GM11168 (cell line): ENCODE results near the gene CNNM4.

Experiments
- in situ Hi-C: fragments of 300-500 bp; cut with MboI; formaldehyde crosslinking; loops from one replicate; pipeline ENCODE4 v1.12.0; 2022; ENCODE audit warnings: low sequenced_read_pairs; ENCODE audit not compliant: unreplicated experiment

Gene CNNM4

GRCh38 chr2:96826546-96827278 is 66.0 kb downstream of the CNNM4 start:
- in situ Hi-C loops = no loop called here

- in situ Hi-C loops = no loop called here
Measured at GRCh38 chr2:96828436-96828835, 67.7 kb downstream of the CNNM4 start.

- in situ Hi-C loops = no loop called here
Measured at GRCh38 chr2:96828874-96829273, 68.2 kb downstream of the CNNM4 start.

DNA sequence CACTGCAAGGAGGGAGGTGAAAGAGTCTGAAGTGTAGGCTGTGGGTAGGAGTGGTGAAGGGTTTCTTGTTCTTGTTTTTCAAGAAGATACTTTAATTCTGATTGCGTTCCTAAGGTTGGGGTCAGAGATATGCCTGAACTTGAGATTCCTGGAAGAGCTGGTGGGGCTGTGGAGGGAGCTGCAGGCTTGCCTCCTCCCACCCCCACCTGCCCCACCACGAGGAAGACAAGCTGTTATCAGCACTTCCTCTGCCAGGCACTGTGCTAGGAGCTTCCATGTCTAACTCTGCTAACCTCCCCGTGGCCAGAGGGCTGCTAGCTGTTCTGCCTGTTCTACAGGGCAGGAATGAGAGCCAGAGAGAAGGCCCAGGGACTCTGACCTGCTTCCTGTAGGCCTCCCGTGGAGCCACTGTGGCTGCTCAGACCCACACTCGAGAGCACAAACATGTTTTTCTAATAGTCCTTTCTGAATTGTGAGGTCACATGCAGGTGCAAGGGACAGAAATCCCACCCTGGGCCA is 69.4 kb downstream of the CNNM4 start:
- in situ Hi-C loops = no loop called here

DNA sequence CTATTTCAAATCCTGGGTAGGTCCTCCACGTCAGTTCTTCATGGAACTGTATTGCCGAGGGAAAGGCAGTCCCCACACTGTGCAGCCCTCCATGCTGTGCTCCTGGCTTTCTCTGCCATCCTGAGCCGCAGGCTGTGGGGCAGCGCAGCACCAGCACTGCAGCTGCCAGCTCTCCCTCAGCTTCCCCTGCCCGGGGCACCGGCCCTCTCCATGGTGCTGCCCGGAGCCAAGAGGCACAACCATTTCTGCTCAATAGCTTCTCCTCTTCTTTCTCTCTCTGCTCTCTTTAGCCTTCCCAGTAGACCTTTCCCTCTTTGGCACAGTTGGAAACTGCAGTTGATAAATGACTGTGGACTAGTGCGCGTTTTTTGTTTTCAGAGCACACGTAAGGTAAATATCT is 71.0 kb downstream of the CNNM4 start:
- in situ Hi-C loops = no loop called here

DNA sequence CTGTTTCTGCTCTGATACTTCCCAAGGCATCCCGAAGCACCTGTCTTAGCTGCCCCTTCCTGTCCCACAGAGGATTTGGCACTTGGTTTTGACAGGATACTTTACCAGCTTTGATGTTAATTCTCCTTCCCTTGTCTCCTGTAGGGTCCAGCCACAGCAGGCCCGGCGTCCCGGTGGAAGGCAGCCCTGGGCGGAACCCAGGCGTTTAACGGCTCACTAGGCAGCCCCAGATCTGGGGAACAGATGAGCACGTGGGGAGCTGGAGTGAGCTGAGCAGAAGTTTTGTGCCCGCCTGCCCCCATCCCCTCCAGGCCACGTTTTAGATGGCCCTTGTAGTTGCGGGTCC is 71.7 kb downstream of the CNNM4 start:
- in situ Hi-C loops = no loop called here

DNA sequence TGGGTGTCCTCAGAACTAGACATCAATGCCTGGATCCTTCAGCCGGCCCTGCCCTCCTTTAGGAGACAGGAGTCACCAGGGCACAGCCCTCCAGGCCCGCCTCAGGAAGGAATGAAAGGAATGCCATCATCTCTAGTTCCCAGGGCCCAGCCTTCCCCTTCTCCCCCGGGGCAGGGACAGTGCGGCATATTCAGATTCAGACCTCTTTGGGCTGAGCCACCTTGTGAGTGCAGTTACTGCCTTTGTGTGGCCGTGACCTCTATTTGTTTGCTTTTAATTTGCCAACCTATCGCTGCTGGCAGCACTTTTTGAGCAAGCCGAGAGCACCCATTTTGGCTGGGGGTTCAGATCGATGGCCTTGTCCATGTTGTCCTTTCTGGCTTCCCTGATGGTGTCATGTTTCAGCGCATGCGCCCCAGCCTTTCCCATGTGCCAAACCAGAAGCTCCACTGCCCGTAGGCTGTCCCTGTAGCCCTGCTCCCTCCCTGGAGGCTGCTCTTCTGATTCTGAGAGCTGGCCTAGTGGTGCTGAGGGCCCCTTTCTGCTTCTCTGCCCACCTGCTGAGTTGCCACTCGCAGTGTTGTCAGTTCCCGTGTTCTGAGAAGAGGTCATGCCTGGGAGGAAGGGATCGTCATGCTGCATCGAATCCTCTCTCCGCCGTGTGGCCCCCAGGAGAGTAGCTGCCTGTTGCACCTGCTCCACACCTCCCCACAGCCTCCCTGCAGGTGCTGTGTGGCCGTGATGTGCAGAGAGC is 72.2 kb downstream of the CNNM4 start:
- in situ Hi-C loops = no loop called here

GRCh38 chr2:96835830-96836229 is 75.1 kb downstream of the CNNM4 start:
- in situ Hi-C loops = no loop called here

DNA sequence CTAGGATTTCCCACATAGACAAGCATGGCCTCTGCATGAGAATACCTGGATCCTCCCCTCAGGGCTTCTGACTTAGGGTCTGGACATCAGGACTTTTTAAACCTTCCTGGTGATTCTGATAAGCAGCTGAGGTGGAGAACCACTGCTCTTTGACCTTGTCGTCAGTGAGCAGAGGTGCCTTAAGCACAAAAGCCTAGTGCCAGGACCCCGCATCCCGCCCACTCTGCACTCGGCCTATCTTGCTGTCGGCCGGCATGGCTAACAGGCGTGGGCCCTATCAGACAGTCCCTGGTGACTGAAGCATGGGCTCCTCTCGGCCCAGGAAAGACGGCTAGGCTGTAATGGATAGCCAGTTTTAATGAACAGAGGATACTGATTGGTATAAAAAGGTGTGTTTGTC is 76.9 kb downstream of the CNNM4 start:
- in situ Hi-C loops = no loop called here

- in situ Hi-C loops = no loop called here
Measured at GRCh38 chr2:96838345-96839292, 77.9 kb downstream of the CNNM4 start.

DNA sequence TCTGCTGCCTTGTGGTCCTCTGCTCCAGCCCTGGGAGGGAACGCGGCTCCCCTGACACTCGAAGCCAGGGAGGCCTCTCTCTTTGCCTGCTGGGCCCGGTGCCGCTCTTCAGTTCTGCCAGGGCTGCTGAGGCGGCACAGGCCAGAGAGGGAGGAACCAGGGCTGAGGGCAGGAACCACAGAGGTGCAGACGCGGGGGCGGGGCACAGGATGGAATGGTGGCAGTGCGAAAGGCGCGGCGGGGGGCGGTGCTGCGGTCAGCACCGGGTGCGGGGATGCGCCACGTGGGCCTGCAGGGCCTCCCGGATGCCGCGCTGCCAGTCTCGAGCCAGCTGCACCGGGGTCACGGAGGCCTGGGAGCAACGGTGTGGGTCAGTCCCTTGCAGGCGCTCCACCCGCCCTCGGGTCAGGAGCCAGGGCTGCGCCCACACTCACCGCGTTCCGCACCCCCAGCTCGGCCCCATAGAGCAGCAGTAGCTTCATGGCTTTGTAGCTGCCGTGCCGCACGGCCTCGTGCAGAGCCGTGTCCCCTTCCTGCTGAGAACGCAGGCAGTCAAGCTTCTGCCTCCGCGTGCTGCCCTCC is 78.7 kb downstream of the CNNM4 start:
- in situ Hi-C loops = no loop called here

- in situ Hi-C loops = no loop called here
Measured at GRCh38 chr2:96839875-96840850, 79.5 kb downstream of the CNNM4 start.

- in situ Hi-C loops = no loop called here
Measured at GRCh38 chr2:96841701-96842495, 81.2 kb downstream of the CNNM4 start.

- in situ Hi-C loops = no loop called here
Measured at GRCh38 chr2:96842600-96842999, 81.9 kb downstream of the CNNM4 start.

- in situ Hi-C loops = no loop called here
Measured at GRCh38 chr2:96843538-96844268, 83.0 kb downstream of the CNNM4 start, which contains the start of gene ANKRD23. TSS of gene ANKRD23 (minus strand) at chr2:96844021. CDS start at chr2:96843992, 29 bp downstream.

- in situ Hi-C loops = no loop called here
Measured at GRCh38 chr2:96844405-96844808, 83.7 kb downstream of the CNNM4 start.

DNA sequence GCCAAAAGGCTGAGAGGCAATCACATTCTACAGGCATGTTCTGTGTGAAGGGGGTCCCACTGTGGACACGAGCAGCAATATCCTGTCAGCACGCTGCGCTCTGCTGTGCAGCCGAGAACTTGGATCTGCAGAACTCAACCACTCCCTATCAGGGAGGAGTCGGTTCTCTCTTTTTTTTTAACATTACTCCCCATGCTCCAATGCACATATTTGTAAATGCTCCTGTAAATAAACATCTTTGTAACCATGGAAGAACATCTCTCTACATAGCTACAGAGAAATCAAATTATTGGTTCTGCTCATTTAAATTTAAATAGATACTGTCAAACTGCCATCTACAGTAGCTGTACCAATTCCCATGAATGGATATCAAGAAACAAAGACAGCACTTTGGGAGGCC is 86.1 kb downstream of the CNNM4 start:
- in situ Hi-C loops = no loop called here

DNA sequence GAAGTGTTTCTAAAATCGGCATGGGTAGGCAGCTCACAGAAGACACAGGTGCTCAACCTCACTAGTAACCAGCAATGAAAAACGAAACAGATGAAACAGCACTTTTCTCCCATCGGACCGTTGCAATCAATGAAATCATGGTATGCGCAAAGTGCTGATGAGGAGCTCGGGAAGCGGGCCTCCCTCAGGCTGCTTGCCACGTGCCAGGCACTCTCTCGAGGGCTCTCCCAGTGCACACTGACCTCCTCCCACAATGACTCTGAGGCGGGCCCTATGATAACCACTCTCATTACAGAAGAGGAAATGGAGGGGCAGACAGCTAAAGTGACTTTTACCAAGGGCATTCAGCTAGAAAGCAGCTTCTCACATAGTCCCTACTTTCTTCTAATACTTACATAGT is 86.9 kb downstream of the CNNM4 start:
- in situ Hi-C loops = no loop called here
